ENCODE data around the gene NR2C2.

DNA sequence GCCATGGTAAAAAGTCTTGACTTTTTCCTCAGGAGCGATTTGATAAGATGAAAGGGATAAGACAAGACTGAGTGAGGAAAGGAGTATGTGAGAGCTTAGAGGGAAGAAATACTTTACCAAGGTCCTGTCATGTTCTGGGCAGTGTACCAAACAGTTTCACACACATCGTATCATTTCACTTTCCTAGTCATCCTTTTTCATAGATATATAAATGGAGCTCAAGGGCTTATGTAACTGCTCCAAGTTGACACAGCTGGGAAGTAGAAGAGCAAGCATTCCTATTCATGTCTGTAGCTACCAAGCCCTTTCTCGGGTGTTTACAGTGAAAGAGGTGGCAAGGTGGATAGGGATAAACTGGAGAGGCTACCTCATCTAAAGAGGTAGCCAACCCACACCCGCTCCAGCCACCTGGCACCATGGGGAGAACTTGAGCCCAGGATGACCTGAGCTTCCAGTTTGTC lies 60.3 kb downstream of the NR2C2 start:
- TF ChIP-seq, protein P1, sequence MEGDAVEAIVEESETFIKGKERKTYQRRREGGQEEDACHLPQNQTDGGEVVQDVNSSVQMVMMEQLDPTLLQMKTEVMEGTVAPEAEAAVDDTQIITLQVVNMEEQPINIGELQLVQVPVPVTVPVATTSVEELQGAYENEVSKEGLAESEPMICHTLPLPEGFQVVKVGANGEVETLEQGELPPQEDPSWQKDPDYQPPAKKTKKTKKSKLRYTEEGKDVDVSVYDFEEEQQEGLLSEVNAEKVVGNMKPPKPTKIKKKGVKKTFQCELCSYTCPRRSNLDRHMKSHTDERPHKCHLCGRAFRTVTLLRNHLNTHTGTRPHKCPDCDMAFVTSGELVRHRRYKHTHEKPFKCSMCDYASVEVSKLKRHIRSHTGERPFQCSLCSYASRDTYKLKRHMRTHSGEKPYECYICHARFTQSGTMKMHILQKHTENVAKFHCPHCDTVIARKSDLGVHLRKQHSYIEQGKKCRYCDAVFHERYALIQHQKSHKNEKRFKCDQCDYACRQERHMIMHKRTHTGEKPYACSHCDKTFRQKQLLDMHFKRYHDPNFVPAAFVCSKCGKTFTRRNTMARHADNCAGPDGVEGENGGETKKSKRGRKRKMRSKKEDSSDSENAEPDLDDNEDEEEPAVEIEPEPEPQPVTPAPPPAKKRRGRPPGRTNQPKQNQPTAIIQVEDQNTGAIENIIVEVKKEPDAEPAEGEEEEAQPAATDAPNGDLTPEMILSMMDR (IDR thresholded peaks at IDR 0.05): no peak
- TF ChIP-seq POLR2A (IDR thresholded peaks at IDR 0.05): no peak

All from transverse colon (tissue), 3 donors.